Umbilical cord (tissue), 2 donors: ENCODE measurements around the gene FICD. TPM values are rescaled to one million over a fixed set of nuclear protein-coding genes. Genes with fewer than 3 reads are reported as not detected.
A peak's percentile ranks its signal among the peaks of the same experiment; 100 is the strongest.
"Not testable (repeated sequence)": the region's sequence is repeated elsewhere in the genome, so short reads cannot be mapped to it uniquely, and the experiment has no call there.

Experiments
- DNase-seq: peaks from one replicate; pipeline ENCODE4 v3.0.0-alpha.2; 2015; ENCODE audit warnings: low spot score
- total RNA-seq: library from RNA; depleted of rRNA; stranded (reverse); fragments of >200 nt; gene quantifications from one replicate; pipeline ENCODE4 v1.2.3, GENCODE V29; 2014; ENCODE audit warnings: low replicate concordance; ENCODE audit not compliant: insufficient read depth

The FICD gene
- 6.5 TPM for total RNA-seq

GRCh38 chr12:108514973-108515814 lies at the start of gene FICD:
Gene FICD, plus strand, starts transcription at chr12:108515277. Its CDS starts 1,696 bp downstream, at chr12:108516973.
- peak; percentile 100 for DNase-seq

- no peak for DNase-seq
These were observed 49.7 kb upstream of the FICD start for GRCh38 chr12:108465417-108465816.

DNA sequence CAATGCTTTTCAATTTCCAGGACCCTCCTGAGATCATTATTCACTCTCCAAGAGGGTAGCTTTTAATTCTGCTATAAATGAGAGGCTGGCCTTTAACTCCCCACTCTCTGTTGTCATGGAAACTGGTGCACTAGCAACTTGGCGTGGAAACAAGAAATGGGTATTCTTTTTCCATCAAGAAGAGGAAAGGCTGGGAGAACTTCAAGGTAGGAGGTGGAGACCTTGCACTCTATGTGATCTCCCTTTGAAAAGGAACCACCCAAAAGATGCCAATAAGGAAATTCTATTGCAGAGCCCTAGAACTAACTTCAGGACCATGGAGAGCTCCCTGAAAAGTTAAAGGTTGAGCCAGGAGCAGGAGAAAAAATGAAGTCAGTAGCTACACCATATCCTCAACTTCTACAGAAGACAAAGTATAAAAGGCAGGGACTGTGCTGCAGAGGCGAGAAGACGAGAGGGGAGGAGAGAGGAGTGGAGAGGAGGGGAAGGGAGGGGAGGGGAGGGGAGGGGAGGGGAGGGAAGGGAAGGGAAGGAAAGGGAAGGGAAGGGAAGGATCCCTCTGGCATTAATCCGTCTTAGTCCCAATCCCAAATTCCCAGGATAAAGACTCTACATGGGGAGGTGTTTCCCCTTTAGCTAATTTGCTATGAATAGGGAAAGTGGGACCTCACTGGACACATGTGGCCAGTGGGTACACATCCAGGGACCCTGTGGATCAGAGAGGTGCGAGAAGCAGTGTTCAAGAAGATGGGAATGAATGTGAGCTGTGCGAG lies 46.7 kb upstream of the FICD start:
- peak; percentile 63 for DNase-seq

GRCh38 chr12:108473400-108474055 lies 41.5 kb upstream of the FICD start:
- DNase-seq = no peak

- no peak for DNase-seq
These were observed 39.7 kb upstream of the FICD start for GRCh38 chr12:108475396-108475795.

- DNase-seq = no peak
These were observed 37.8 kb upstream of the FICD start for GRCh38 chr12:108477055-108477880.

GRCh38 chr12:108477881-108478259 lies 37.2 kb upstream of the FICD start:
- no peak for DNase-seq

DNA sequence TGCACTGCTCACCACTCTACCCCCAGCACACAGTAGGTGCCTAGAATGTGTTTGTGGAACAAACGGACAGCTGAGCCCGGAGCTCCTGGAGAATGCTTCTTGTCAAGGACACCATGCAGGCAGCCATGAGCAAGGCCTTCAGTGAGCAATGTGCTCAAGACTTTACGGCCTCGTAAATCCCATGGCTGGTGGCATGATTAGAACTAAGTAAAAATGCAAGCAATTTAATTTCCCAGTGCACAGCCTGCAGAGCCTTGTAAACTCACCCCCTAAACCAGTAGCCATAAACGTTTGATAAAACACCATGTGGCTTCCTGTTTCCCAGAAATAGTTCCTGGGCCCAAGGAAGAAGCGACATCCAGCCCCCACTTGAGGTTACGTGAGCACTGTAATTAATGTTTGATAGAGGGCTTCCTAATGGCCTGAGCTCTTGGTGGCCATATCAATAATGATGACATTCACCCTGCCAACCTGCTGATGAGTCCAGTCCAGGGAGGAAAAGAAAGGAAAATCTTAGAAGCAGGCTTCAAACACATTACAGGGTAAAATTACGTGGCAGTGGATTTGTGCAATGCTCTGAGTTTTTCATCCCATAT lies 36.4 kb upstream of the FICD start:
- DNase-seq = peak; percentile 11

DNA sequence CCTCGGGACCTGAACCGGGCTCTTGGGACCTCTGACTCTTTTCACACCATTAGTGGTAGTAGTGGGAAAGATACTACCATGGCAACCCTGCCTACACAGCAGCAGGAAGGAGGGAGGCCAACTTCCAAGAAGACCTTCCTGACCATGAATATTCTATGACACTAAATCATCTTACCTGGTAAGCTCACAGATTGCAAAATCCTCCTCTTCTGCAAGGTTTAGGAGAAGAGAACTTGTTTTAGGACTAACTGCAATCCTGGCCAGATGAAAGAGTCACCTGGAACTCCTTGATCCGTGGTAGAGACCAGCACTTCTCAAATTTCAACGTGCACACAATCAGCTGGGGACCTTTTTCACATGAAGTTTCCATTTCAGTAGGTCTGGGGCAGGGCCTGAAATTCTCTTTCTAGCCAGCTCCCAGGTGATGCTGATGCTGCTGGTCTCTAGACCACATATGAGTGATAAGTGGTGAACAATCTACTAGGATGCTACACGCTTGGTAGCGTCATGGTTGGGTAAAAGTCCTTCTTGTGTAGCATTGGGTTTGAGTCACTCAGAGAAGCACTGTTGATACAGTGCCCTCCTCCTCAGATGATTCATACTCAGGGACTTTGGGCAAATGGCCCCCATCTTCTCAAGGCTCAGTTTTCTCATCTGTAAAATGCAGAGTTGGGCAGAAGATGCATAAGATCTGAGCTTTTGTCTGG lies 35.6 kb upstream of the FICD start:
- DNase-seq = no peak

- no peak for DNase-seq
These were observed 32.3 kb upstream of the FICD start for GRCh38 chr12:108482717-108483212.

DNA sequence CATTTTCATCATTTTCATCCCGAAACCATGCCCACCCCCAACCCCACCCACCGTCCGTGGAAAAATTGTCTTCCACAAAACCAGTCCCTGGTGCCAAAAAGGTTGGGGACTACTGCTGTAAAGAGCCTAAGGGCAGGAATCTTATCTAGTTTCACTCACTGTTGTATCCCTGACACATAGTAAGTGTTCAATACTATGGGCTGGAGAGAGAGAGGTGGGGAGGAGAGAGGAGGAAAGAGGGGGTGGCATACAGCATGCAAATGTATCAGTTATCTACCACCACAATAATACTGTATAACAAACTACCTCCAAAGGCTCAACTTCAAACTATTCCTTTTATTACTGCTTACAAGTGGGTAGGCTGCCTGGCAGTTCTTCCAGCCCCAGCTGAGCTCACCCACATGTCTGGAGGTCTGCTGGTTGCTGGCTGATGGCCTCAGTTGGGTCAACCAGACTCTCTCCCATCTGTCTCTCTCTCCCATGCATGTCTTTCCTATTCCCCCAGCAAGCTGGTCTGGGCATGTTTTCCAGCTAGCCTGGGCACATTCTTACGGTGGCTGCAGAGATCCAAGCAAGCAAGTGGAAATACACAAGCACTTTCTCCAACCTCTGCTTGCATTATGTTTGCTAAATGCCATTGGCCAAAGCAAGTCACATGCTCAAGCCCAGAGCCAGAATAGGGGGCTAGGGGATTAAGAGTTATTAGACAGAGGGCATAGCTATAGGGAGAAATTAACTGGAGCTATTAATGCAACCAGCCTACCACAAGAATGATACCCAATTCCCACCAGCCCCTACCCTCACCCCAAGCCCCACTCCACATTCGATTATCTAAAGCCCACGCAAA lies 31.6 kb upstream of the FICD start:
- peak; percentile 5 for DNase-seq

DNA sequence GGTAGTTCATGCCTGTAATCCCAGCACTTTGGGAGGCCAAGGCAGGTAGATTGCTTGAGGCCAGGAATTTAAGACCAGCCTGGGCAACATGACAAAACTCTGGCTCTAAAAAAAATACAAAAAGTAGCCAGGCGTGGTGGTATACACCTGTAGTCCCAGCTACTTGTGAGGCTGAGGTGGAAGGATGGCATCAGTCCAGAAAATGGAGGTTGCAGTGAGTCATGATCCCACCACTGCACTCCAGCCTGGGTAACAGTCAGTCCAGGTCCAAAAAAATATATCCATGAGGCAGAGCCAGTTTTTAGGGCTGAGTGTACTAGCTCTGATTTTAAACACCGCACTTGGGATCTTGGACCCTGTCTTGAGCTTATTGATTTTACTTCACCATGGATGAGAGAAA lies 30.6 kb upstream of the FICD start:
- no peak for DNase-seq

GRCh38 chr12:108484845-108485244 lies 30.2 kb upstream of the FICD start:
- no peak for DNase-seq

DNA sequence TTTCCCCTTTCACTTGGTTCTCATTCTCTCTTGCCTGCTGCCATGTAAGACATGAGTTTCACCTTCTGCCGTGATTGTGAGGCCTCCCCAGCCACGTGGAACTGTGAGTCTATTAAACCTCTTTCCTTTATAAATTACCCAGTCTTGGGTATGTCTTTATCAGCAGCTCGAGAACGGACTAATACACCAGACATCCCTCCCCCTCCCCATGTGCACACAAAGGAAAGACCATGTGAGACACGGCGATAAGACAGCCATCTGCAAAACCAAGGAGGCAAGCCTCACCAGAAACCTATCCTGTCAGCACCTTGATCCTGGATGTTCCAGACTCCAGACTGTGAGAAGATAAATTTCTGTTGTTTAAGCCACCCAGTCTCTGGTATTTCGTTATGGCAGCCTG lies 29.7 kb upstream of the FICD start:
- not testable (repeated sequence) for DNase-seq

DNA sequence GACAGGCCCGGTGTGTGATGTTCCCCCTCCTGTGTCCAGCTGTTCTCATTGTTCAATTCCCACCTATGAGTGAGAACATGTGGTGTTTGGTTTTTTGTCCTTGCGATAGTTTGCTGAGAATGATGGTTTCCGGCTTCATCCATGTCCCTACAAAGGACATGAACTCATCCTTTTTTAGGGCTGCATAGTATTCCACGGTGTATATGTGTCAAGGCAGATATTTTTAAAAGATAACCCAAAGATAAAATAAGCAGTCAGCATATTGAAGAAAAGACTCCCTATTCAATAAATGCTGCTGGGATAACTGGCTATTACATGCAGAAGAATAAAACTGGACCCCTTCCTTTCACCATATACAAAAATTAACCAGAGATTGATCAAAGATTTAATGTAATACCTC lies 28.0 kb upstream of the FICD start:
- DNase-seq = not testable (repeated sequence)

GRCh38 chr12:108491256-108491655 lies 23.8 kb upstream of the FICD start:
- no peak for DNase-seq

GRCh38 chr12:108495054-108495453 lies 20.0 kb upstream of the FICD start:
- DNase-seq = no peak

- no peak for DNase-seq
These were observed 19.1 kb upstream of the FICD start for GRCh38 chr12:108495823-108496579.
